GM19099 (cell line): ENCODE data around the gene HILPDA.

ENCODE experiments used
- POLR2A ChIP-seq: IDR thresholded peaks from 3 replicates; pipeline ENCODE4 v1.6.1; 2011; ENCODE audit warnings: low read depth; ENCODE audit not compliant: insufficient read length; ENCODE audit errors: extremely low read depth

HILPDA gene

GRCh38 chr7:128424686-128425275 is 30.9 kb upstream of the HILPDA start:
- no peak for TF ChIP-seq POLR2A

GRCh38 chr7:128425850-128426249 is 29.8 kb upstream of the HILPDA start:
- no peak for TF ChIP-seq POLR2A

GRCh38 chr7:128427289-128427891 is 28.3 kb upstream of the HILPDA start:
- TF ChIP-seq POLR2A, result no peak

- no peak for TF ChIP-seq POLR2A
Observed at GRCh38 chr7:128430207-128430606, 25.5 kb upstream of the HILPDA start.

- no peak for TF ChIP-seq POLR2A
Observed at GRCh38 chr7:128431221-128431620, 24.5 kb upstream of the HILPDA start.

- no peak for TF ChIP-seq POLR2A
Observed at GRCh38 chr7:128431754-128432153, 23.9 kb upstream of the HILPDA start.

GRCh38 chr7:128434413-128435326 is 21.0 kb upstream of the HILPDA start:
- no peak for TF ChIP-seq POLR2A

- TF ChIP-seq POLR2A, result no peak
Observed at GRCh38 chr7:128435327-128435686, 20.4 kb upstream of the HILPDA start.

GRCh38 chr7:128437426-128438332 is 18.0 kb upstream of the HILPDA start:
- TF ChIP-seq POLR2A, result no peak

- TF ChIP-seq POLR2A, result no peak
Observed at GRCh38 chr7:128442356-128442755, 13.3 kb upstream of the HILPDA start.

GRCh38 chr7:128443831-128444600 is 11.7 kb upstream of the HILPDA start:
- no peak for TF ChIP-seq POLR2A

- TF ChIP-seq POLR2A, result no peak
Observed at GRCh38 chr7:128446306-128446705, 9.4 kb upstream of the HILPDA start.

GRCh38 chr7:128447941-128448564 is 7.6 kb upstream of the HILPDA start:
- TF ChIP-seq POLR2A, result no peak
